ENCODE results near the gene ARF1.
A peak's percentile ranks its signal among the peaks of the same experiment; 100 is the strongest.
"Not testable (repeated sequence)": the region's sequence is repeated elsewhere in the genome, so short reads cannot be mapped to it uniquely, and the experiment has no call there.

ARF1 gene

GRCh38 chr1:228102791-228103620 is 20.5 kb downstream of the ARF1 start, which contains the start of gene C1orf35:
C1orf35 (minus strand) TSS chr1:228103325; CDS start chr1:228103227, 98 bp downstream.
- DNase-seq (ENCODE audit: low spot score): peak; percentile 99

- DNase-seq (ENCODE audit: low spot score): no peak
These were observed 22.2 kb downstream of the ARF1 start for GRCh38 chr1:228104526-228105269.

GRCh38 chr1:228105270-228105995 is 22.9 kb downstream of the ARF1 start:
- DNase-seq (ENCODE audit: low spot score): no peak

GRCh38 chr1:228105996-228106799 is 23.7 kb downstream of the ARF1 start:
- DNase-seq (ENCODE audit: low spot score): no peak

- no peak for DNase-seq (ENCODE audit: low spot score)
These were observed 24.2 kb downstream of the ARF1 start for GRCh38 chr1:228106800-228107054.

GRCh38 chr1:228107636-228108035 is 25.1 kb downstream of the ARF1 start:
- no peak for DNase-seq (ENCODE audit: low spot score)

GRCh38 chr1:228108055-228108690 is 25.7 kb downstream of the ARF1 start:
- no peak for DNase-seq (ENCODE audit: low spot score)

GRCh38 chr1:228108742-228109072 is 26.2 kb downstream of the ARF1 start:
- no peak for DNase-seq (ENCODE audit: low spot score)

- peak; percentile 95 for DNase-seq (ENCODE audit: low spot score)
These were observed 26.8 kb downstream of the ARF1 start, which contains the start of gene MRPL55 for GRCh38 chr1:228109073-228109961. MRPL55 (minus strand) TSS chr1:228109299; CDS start chr1:228108260, 1,039 bp downstream.

- no peak for DNase-seq (ENCODE audit: low spot score)
These were observed 27.5 kb downstream of the ARF1 start for GRCh38 chr1:228109962-228110488.

GRCh38 chr1:228110556-228110955 is 28.0 kb downstream of the ARF1 start:
- no peak for DNase-seq (ENCODE audit: low spot score)

- not testable (repeated sequence) for DNase-seq (ENCODE audit: low spot score)
These were observed 28.8 kb downstream of the ARF1 start for GRCh38 chr1:228111315-228111714.

GRCh38 chr1:228112167-228112566 is 29.7 kb downstream of the ARF1 start:
- no peak for DNase-seq (ENCODE audit: low spot score)

GRCh38 chr1:228112617-228113016 is 30.1 kb downstream of the ARF1 start:
- DNase-seq (ENCODE audit: low spot score): no peak

GRCh38 chr1:228114827-228115226 is 32.3 kb downstream of the ARF1 start:
- DNase-seq (ENCODE audit: low spot score): no peak

GRCh38 chr1:228117335-228117734 is 34.8 kb downstream of the ARF1 start:
- no peak for DNase-seq (ENCODE audit: low spot score)

GRCh38 chr1:228118040-228118439 is 35.5 kb downstream of the ARF1 start:
- DNase-seq (ENCODE audit: low spot score): no peak

- no peak for DNase-seq (ENCODE audit: low spot score)
These were observed 37.8 kb downstream of the ARF1 start for GRCh38 chr1:228120351-228120750.

GRCh38 chr1:228120857-228121489 is 38.5 kb downstream of the ARF1 start:
- DNase-seq (ENCODE audit: low spot score): no peak

All from iPS-NIHi11 (cell line).